GM12878 (cell line): ENCODE data around the gene PARM1. TPM values are rescaled to one million over a fixed set of nuclear protein-coding genes. Genes with fewer than 3 reads are reported as not detected.

Experiments used
- ATAC-seq: fragments of 200-7000 bp; cut with Tn5 transposase; 3 replicates; pipeline ENCODE4 v1.9.1; 2020; ENCODE audit warnings: mild to moderate bottlenecking, moderate library complexity
- BruUV-seq: library from RNA; stranded (reverse); fragments of 400-500 nt; replicated peaks from 2 replicates; lab custom pipeline; 2021; lab: Mats Ljungman, UMichigan
- CTCF ChIA-PET: fragments of 300-600 bp; sonication (Branson Sonifier 250); formaldehyde crosslinking; extraction: SDS; loops from one replicate; lab custom pipeline; 2021; ENCODE audit warnings: inconsistent platforms; lab: Yijun Ruan, JAX
- POLR2A ChIA-PET: fragments of 350-600 bp; formaldehyde crosslinking; extraction: SDS; loops from one replicate; lab custom pipeline; 2021; ENCODE audit warnings: inconsistent platforms; lab: Charles Lee
- RAD21 ChIA-PET: fragments of 300-600 bp; sonication (Branson Sonifier 250); formaldehyde crosslinking; loops from one replicate; lab custom pipeline; 2023; ENCODE audit warnings: antibody characterized with exemption; ENCODE audit not compliant: unreplicated experiment; lab: Charles Lee
- SMC1A ChIA-PET: fragments of 300-600 bp; sonication (Branson Sonifier 250); formaldehyde crosslinking; loops from one replicate; lab custom pipeline; 2023; ENCODE audit not compliant: unreplicated experiment, uncharacterized antibody; lab: Charles Lee
- DNase-seq: peaks from one replicate; pipeline ENCODE4 v3.0.0-alpha.2; 2011; ENCODE audit warnings: low read depth, low spot score
- FAIRE-seq: peaks from 3 replicates; lab custom pipeline; 2011; peaks lifted over from hg19 to GRCh38; lab: Jason Lieb, UNC
- H2AFZ ChIP-seq: 2 replicates; pipeline ENCODE4 v1.6.0; 2011; ENCODE audit warnings: low read depth, low read length, control low read depth; ENCODE audit not compliant: control insufficient read depth
- H3K27ac ChIP-seq: 2 replicates; pipeline ENCODE4 v1.5.1; 2011; ENCODE audit warnings: control low read depth; ENCODE audit not compliant: control insufficient read depth, insufficient read depth
- H3K27me3 ChIP-seq, 2 experiments: replicated peaks in 1 of 2; 2 replicates each; pipeline versions ENCODE4 v1.6.0 to v1.6.1; 2011; ENCODE audit warnings: low read length in 1 of 2; ENCODE audit not compliant: control insufficient read depth in 2 of 2, insufficient read depth in 2 of 2
- H3K36me3 ChIP-seq, 2 experiments: 2 replicates each; pipeline ENCODE4 v1.5.1; 2011; ENCODE audit warnings: low read length in 1 of 2; ENCODE audit not compliant: control insufficient read depth in 2 of 2, insufficient read depth in 2 of 2
- H3K4me1 ChIP-seq: 2 replicates; pipeline ENCODE4 v1.6.1; 2011; ENCODE audit warnings: mild to moderate bottlenecking, low read length, moderate library complexity, mixed read lengths; ENCODE audit not compliant: control insufficient read depth, insufficient read depth
- H3K4me2 ChIP-seq: 2 replicates; pipeline ENCODE4 v1.6.0; 2011; ENCODE audit warnings: control low read depth; ENCODE audit not compliant: control insufficient read depth, insufficient read depth
- H3K4me3 ChIP-seq: fragments of 200-600 bp; sonication (generic); 2 replicates; pipeline ENCODE4 v1.5.1; 2016
- H3K79me2 ChIP-seq: 2 replicates; pipeline ENCODE4 v1.6.0; 2011; ENCODE audit warnings: low read length; ENCODE audit not compliant: control insufficient read depth, insufficient read depth
- H3K9ac ChIP-seq: 2 replicates; pipeline ENCODE4 v1.8.0; 2011; ENCODE audit warnings: low read length, control low read depth, mixed read lengths; ENCODE audit not compliant: control insufficient read depth, insufficient read depth
- H3K9me3 ChIP-seq: replicated peaks from 3 replicates; pipeline ENCODE4 v1.5.1; 2011; ENCODE audit warnings: mild to moderate bottlenecking, low read length; ENCODE audit not compliant: control insufficient read depth, insufficient read depth
- H4K20me1 ChIP-seq: 2 replicates; pipeline ENCODE4 v1.6.0; 2011; ENCODE audit not compliant: control insufficient read depth, insufficient read depth
- CUX1 ChIP-seq: IDR thresholded peaks from 2 replicates; pipeline ENCODE4 v1.6.1; 2012; ENCODE audit warnings: improper control_type of control experiment, low read depth, low read length; ENCODE audit not compliant: insufficient replicate concordance
- JUND ChIP-seq: IDR thresholded peaks from 2 replicates; pipeline ENCODE4 v1.6.1; 2012; ENCODE audit warnings: low read depth, mild to moderate bottlenecking, low read length, improper control_type of control experiment, moderate library complexity
- MAX ChIP-seq: IDR thresholded peaks from 2 replicates; pipeline ENCODE4 v1.6.1; 2012; ENCODE audit warnings: low read depth, low read length, improper control_type of control experiment
- PAX8 ChIP-seq: fragments of 450-650 bp; IDR thresholded peaks from 2 replicates; pipeline ENCODE4 v1.6.1; 2017; ENCODE audit warnings: mild to moderate bottlenecking, moderate library complexity
- RAD21 ChIP-seq: IDR thresholded peaks from 2 replicates; pipeline ENCODE4 v1.6.1; 2011; ENCODE audit warnings: mild to moderate bottlenecking, low read depth, low read length, moderate library complexity; ENCODE audit not compliant: insufficient read depth
- SMAD1 ChIP-seq: fragments of 450-650 bp; IDR thresholded peaks from 2 replicates; pipeline ENCODE4 v1.6.1; 2018; ENCODE audit warnings: mild to moderate bottlenecking, low read depth; ENCODE audit not compliant: partially characterized antibody
- SMARCA5 ChIP-seq: fragments of 450-650 bp; IDR thresholded peaks from 2 replicates; pipeline ENCODE4 v1.6.1; 2017; ENCODE audit warnings: mild to moderate bottlenecking
- TCF7 ChIP-seq: IDR thresholded peaks from 2 replicates; pipeline ENCODE4 v1.6.1; 2014; ENCODE audit warnings: antibody characterized with exemption, borderline replicate concordance
- ZNF207 ChIP-seq: fragments of 450-650 bp; IDR thresholded peaks from 2 replicates; pipeline ENCODE4 v1.6.1; 2014; ENCODE audit warnings: antibody characterized with exemption, mild to moderate bottlenecking, borderline replicate concordance
- ZNF384 ChIP-seq: IDR thresholded peaks from 2 replicates; pipeline ENCODE4 v1.6.1; 2012; ENCODE audit warnings: low read depth, mild to moderate bottlenecking, low read length, improper control_type of control experiment, borderline replicate concordance
- WGBS: methylation state at CpG from one replicate; pipeline ENCODE4 v1.1.6; 2016; ENCODE audit warnings: low lambda C conversion rate; ENCODE audit not compliant: insufficient replicate concordance, insufficient coverage; ENCODE audit errors: missing lambda C conversion rate; 5-methylcytosine and 5-hydroxymethylcytosine counted together
- in situ Hi-C: fragments of 300-500 bp; cut with MboI; formaldehyde crosslinking; loops from 9 replicates; pipeline ENCODE4 v1.14.3; 2018; ENCODE audit warnings: mixed read lengths
- intact Hi-C: fragments of 100-400 bp; cut with micrococcal nuclease; formaldehyde crosslinking; loops from one replicate; pipeline ENCODE4 v1.14.2; 2022; ENCODE audit not compliant: unreplicated experiment
- polyA plus RNA-seq, 11 experiments: library from polyadenylated mRNA; depleted of rRNA in 4 of 11; unstranded in 6 of 11; stranded (reverse) in 5 of 11; fragments of >200 nt; fragmentation: Nextera tagmentation in 4 of 11; fragmentation: Illumina TruSeq in 1 of 11; extraction: Ambion mirVana in 4 of 11; extraction: Trizol in 1 of 11; gene quantifications; 1 replicate in 1 of 11; 2 replicates in 10 of 11; pipeline versions ENCODE4 v1.2.1 to v1.2.3, GENCODE V29; 2011 to 2016; ENCODE audit warnings: inconsistent platforms in 2 of 11, missing spikeins in 2 of 11, low read depth in 1 of 11
- total RNA-seq, 4 experiments: library from RNA; depleted of rRNA in 3 of 4; stranded (reverse); fragments of >200 nt in 3 of 4; fragmentation: Illumina TruSeq in 1 of 4; extraction: Trizol in 1 of 4; gene quantifications; 2 replicates each; pipeline versions ENCODE4 v1.2.1 to v1.2.3, GENCODE V29; 2013 to 2021

The PARM1 gene
- total and polyA plus RNA-seq, 10 of the 15 experiments (the other 5 are each of a cell fraction or from before 2014, with no cell fraction given): 13.9 to 56.2 (median 41.3) TPM

- DNase-seq: no peak
- no peak for FAIRE-seq
- BruUV-seq: no TSS peak
- intact Hi-C loops: no loop called here
- 67% methylated on average over 10 of the region's 10 CpGs for WGBS
- CTCF ChIA-PET: no interaction called here
- Histone ChIP-seq H3K4me1 (no peaks in the 10 kb centered on the region), H3K4me3 (no peak overlapping the region), H3K27me3 (no peaks in the 10 kb centered on the region), H3K9ac (no peak overlapping the region), H3K27ac (no peak overlapping the region), H4K20me1 (no peaks in the 10 kb centered on the region), H3K79me2 (no peaks in the 10 kb centered on the region), H3K9me3 (no peaks in the 10 kb centered on the region), H2AFZ (no peak overlapping the region), H3K36me3 (no peaks in the 10 kb centered on the region), H3K4me2 (no peak overlapping the region)
- no peak for TF ChIP-seq JUND
- no peak for TF ChIP-seq SMARCA5
- TF ChIP-seq RAD21: no peak
- TF ChIP-seq SMAD1: no peak
- no peak for TF ChIP-seq TCF7
- no peak for TF ChIP-seq CUX1
- no peak for TF ChIP-seq ZNF384
- no peak for TF ChIP-seq PAX8
- TF ChIP-seq ZNF207: no peak
- TF ChIP-seq MAX: no peak
- RAD21 ChIA-PET: no interaction called here
- in situ Hi-C loops: no loop called here
- ATAC-seq: no peak
- POLR2A ChIA-PET: no interaction called here
- SMC1A ChIA-PET: interaction anchor here (1.6 kb wide), 1 partner anchor 33 kb away, joined by 5 read pairs; no protein-coding TSS in a partner anchor
Observed at GRCh38 chr4:75058486-75058885, 125.6 kb downstream of the PARM1 start.
